Mesendoderm (in vitro differentiated cells): ENCODE results near the gene NLK.
"Not testable (repeated sequence)": the region's sequence is repeated elsewhere in the genome, so short reads cannot be mapped to it uniquely, and the experiment has no call there.

ENCODE experiments used
- DNase-seq: peaks from one replicate; pipeline ENCODE4 v3.0.0; 2013
- H2AK5ac ChIP-seq: 2 replicates; pipeline ENCODE4 v1.6.1; 2013; ENCODE audit warnings: low read length, inconsistent platforms
- H2BK120ac ChIP-seq: 2 replicates; pipeline ENCODE4 v1.6.1; 2013; ENCODE audit warnings: low read depth, mild to moderate bottlenecking, low read length, moderate library complexity, mixed read lengths
- H2BK15ac ChIP-seq: replicated peaks from 2 replicates; pipeline ENCODE4 v1.6.1; 2013; ENCODE audit warnings: low read depth, mild to moderate bottlenecking, moderate library complexity
- H2BK5ac ChIP-seq: 2 replicates; pipeline ENCODE4 v1.6.1; 2013; ENCODE audit warnings: low read length, inconsistent platforms
- H3K18ac ChIP-seq: 2 replicates; pipeline ENCODE4 v1.6.1; 2013; ENCODE audit warnings: mild to moderate bottlenecking, low read length, mixed read lengths
- H3K23ac ChIP-seq: one replicate; pipeline ENCODE4 v1.6.1; 2013; ENCODE audit warnings: low read length
- H3K27ac ChIP-seq: 2 replicates; pipeline ENCODE4 v1.5.1; 2013; ENCODE audit warnings: low read depth, mild to moderate bottlenecking, inconsistent platforms, low read length, moderate library complexity
- H3K27me3 ChIP-seq: 2 replicates; pipeline ENCODE4 v1.6.1; 2013; ENCODE audit warnings: low read length, control low read depth, mild to moderate bottlenecking, inconsistent platforms; ENCODE audit not compliant: insufficient read depth, poor library complexity
- H3K36me3 ChIP-seq: 2 replicates; pipeline ENCODE4 v1.6.1; 2013; ENCODE audit warnings: low read length, inconsistent platforms; ENCODE audit not compliant: control insufficient read depth, insufficient read depth
- H3K4ac ChIP-seq: one replicate; pipeline ENCODE4 v1.6.1; 2013; ENCODE audit warnings: low read depth, mild to moderate bottlenecking, low read length, moderate library complexity
- H3K4me1 ChIP-seq: 2 replicates; pipeline ENCODE4 v1.6.1; 2013; ENCODE audit warnings: low read depth, low read length, inconsistent platforms; ENCODE audit not compliant: control insufficient read depth
- H3K4me2 ChIP-seq: 2 replicates; pipeline ENCODE4 v1.6.1; 2013; ENCODE audit warnings: low read length
- H3K4me3 ChIP-seq: 2 replicates; pipeline ENCODE4 v1.5.1; 2013; ENCODE audit warnings: mild to moderate bottlenecking, low read length
- H3K56ac ChIP-seq: one replicate; pipeline ENCODE4 v1.6.1; 2013; ENCODE audit warnings: low read length
- H3K79me1 ChIP-seq: 2 replicates; pipeline ENCODE4 v1.6.1; 2013; ENCODE audit warnings: low read length, inconsistent platforms
- H3K79me2 ChIP-seq: 2 replicates; pipeline ENCODE4 v1.6.1; 2013; ENCODE audit warnings: mild to moderate bottlenecking, low read length; ENCODE audit not compliant: control insufficient read depth, insufficient read depth
- H3K9ac ChIP-seq: 2 replicates; pipeline ENCODE4 v1.6.1; 2013; ENCODE audit warnings: low read length, inconsistent platforms
- H4K5ac ChIP-seq: one replicate; pipeline ENCODE4 v1.6.1; 2013; ENCODE audit warnings: low read length
- H4K8ac ChIP-seq: one replicate; pipeline ENCODE4 v1.6.1; 2013; ENCODE audit warnings: low read depth, mild to moderate bottlenecking, control low read depth, low read length, moderate library complexity
- WGBS: extraction: QIAGEN DNeasy Blood & Tissue Kit; methylation state at CpG from one replicate; pipeline ENCODE4 v1.1.7; 2013; ENCODE audit warnings: low lambda C conversion rate, missing lambda C conversion rate; ENCODE audit not compliant: insufficient coverage; ENCODE audit errors: extremely low coverage; 5-methylcytosine and 5-hydroxymethylcytosine counted together

NLK gene

DNA sequence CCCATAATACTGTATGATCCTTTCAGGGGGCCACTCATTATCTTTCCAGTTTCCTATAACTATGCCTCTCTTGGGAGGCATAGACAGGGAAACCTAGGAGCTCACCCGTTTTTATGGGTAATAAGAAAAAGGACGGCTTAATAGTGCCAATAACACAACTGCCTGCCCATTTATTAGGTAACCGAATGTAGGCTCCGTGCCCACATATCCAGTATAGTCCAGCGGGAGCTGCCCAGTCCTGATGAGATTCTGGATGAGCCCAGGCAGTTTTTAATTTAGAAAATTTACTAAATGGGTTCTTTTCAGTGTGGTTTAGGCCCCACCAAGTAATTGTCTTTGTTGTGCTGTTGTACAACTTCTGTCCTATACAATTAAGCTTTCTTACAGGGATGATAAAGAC, 189.1 kb downstream of the NLK start:
- not testable (repeated sequence) for H2BK5ac ChIP-seq, H3K4me3 ChIP-seq, H3K27ac ChIP-seq, H3K4me2 ChIP-seq, H3K27me3 ChIP-seq, H2BK15ac ChIP-seq, H3K79me2 ChIP-seq, H2BK120ac ChIP-seq, H3K36me3 ChIP-seq, H3K4me1 ChIP-seq, DNase-seq, H3K79me1 ChIP-seq, H3K9ac ChIP-seq, H4K8ac ChIP-seq, H3K18ac ChIP-seq, H3K56ac ChIP-seq, H4K5ac ChIP-seq, H3K4ac ChIP-seq, H3K23ac ChIP-seq, H2AK5ac ChIP-seq
- no CpG with 5 or more reads among the region's 5 CpGs for WGBS

DNA sequence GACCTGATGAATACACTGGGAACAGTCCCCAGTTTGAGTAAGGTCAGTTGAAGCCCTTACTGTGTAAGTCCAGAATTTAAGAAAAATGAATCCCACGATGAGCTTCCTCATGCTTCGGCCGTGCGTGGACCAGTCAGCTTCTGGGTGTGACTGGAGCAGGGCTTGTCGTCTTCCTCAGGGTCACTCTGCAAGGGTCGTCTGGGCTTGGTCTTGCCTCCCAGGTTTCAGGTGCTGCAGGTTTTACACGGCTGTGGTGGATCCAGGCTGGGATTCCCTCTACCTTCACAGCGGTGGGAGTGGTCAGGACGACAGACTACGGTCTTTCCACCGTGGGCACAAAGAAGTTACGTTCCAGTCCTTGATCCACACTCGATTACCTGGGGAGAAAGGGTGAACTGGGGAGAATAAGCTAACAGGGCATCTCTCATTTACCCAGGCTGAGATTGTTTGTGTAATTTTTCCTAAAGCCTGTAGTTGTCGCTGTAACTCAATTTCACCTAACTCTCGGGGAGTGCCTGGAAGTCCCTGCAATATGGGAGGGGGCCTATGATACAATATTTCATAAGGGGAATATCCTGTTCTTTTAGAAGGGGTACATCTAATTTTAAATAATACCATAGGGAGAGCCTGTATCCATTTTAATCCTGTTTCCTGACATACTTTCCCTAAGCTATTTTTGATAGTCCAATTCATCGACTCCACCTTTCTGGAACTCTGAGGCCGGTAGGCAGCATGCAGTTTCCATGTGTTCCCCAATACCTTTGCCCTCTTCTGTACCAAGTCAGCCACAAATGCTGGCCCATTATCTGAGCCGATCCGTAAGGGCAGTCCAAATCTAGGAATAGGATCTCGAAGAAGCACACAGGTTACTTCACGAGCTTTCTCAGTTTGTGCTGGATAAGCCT, 190.7 kb downstream of the NLK start:
- H2BK15ac ChIP-seq, result not testable (repeated sequence)

DNA sequence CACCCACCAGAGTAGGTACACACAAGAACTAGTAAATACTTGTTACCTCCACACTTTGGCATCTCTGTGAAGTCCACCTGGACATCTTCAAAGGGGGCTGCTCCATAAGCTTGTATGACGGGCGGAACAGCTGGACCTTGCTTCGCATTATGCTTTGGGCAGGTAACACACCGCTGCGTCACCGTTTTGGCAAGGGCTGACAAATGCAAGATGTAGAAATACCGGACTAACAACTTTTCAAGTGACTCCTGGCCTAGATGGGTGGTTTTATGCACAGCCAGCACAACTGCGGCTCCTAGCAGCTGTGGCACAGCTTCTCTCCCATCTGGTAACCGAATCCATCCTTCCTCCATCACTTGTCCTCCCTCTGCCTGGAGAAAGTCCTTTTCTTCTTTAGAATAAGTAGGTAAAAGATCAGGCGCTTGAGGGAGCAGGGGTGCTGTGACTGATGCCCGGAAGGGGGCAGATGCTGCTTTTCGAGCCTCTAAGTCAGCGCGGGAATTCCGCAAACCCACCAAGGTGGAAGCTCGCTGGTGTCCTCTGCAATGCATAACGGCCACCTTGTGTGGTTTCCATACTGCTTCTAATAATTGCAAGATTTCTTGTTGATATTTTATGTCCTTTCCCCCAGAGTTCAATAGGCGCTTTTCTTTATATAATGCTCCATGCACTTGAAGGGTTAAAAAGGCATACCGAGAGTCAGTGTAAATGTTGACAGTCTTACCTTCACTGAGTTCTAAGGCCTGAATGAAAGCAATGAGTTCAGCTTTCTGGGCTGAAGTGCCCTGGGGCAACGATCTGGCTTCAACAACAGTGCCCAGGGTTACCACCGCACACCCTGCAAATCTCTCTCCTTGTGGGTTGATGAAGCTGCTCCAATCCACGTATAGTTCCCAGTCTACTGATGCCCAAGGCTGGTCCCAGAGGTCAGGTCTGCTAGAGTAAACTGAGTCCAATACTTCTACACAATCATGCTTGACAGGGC, 191.7 kb downstream of the NLK start:
- H2BK120ac ChIP-seq, H3K4me1 ChIP-seq, H3K9ac ChIP-seq, H2AK5ac ChIP-seq, H3K4me3 ChIP-seq, H2BK15ac ChIP-seq, H3K27me3 ChIP-seq, H3K79me1 ChIP-seq, H3K56ac ChIP-seq, H3K27ac ChIP-seq, H3K4ac ChIP-seq, H3K23ac ChIP-seq, H3K4me2 ChIP-seq, H4K5ac ChIP-seq, H2BK5ac ChIP-seq, H3K79me2 ChIP-seq, DNase-seq, H3K18ac ChIP-seq, H4K8ac ChIP-seq, H3K36me3 ChIP-seq: not testable (repeated sequence)
- WGBS, result no CpG with 5 or more reads among the region's 22 CpGs

More for the DNA sequence above, 190.7 kb downstream of the NLK start:
- not testable (repeated sequence) for H2AK5ac ChIP-seq, H4K5ac ChIP-seq, H3K18ac ChIP-seq, H3K27ac ChIP-seq, H2BK120ac ChIP-seq, H3K9ac ChIP-seq, H4K8ac ChIP-seq, H3K4ac ChIP-seq, H3K23ac ChIP-seq, H3K79me1 ChIP-seq, H3K4me2 ChIP-seq, H3K4me3 ChIP-seq, H3K27me3 ChIP-seq, H3K4me1 ChIP-seq, H3K79me2 ChIP-seq, H2BK5ac ChIP-seq, H3K36me3 ChIP-seq, H3K56ac ChIP-seq
- WGBS, result no CpG with 5 or more reads among the region's 21 CpGs
- peak; percentile 31 for DNase-seq

DNA sequence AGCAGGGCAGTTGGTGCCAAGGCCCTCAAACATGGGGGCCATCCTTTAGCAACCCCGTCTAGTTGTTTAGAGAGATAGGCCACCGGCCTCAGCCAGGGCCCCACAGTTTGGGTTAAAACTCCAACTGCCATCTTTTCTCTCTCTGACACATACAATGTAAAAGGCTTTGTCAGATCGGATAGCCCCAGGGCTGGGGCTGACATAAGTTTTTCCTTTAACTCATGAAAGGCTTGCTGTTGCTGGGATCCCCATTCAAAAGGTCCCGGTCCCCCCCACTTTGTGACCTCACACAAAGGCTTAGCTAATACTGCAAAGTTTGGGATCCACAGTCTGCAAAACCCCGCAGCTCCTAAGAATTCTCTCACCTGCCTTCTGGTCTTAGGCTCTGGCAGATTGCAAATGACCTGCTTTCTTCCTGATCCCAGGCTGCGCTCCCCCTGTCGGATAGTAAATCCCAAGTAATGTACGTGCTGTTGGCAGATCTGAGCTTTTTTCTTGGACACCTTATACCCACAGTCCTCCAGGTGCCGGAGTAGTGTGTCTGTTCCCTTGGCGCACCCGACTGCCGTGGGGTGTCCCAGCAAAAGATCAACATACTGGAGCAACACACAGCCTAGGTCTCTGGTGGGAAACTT, 192.7 kb downstream of the NLK start:
- not testable (repeated sequence) for H3K4ac ChIP-seq, H3K9ac ChIP-seq, H3K27ac ChIP-seq, H4K8ac ChIP-seq, H3K56ac ChIP-seq, H2BK5ac ChIP-seq, H3K27me3 ChIP-seq, H3K4me3 ChIP-seq, H3K36me3 ChIP-seq, H2BK15ac ChIP-seq, H4K5ac ChIP-seq, H2AK5ac ChIP-seq, H3K18ac ChIP-seq, H3K79me1 ChIP-seq, H2BK120ac ChIP-seq, H3K4me2 ChIP-seq, H3K79me2 ChIP-seq, H3K4me1 ChIP-seq, H3K23ac ChIP-seq, DNase-seq
- WGBS, result no CpG with 5 or more reads among the region's 12 CpGs

DNA sequence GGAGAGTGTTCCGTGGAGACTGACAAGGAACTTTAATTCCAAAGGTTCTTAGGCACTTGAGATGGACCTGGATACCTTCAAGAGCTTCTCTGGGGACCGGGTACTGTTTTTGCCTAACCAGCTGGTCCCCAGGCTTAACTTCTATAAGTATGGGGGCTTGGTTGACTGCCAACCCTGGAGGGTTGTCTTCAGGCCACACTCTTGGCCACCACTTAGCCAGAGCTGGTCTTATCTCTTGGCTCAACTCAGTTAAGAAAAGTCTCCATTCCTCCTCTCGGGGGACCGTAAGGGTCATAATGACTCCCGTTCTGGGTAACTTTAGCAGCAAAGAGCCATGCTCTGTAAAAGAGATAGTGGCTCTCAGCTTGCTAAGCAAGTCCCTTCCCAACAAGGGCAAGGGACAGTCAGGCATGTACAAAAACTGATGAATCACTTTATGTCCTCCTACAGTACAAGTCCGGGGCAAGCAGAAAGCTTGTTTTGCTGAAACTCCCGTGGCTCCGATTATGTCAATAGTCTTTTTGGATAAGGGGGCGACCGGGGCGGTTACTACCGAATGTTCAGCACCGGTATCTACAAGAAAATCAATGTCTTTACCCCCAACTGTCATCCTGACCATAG, 193.7 kb downstream of the NLK start:
- not testable (repeated sequence) for H2AK5ac ChIP-seq, H4K8ac ChIP-seq, H3K18ac ChIP-seq, H3K9ac ChIP-seq, H2BK5ac ChIP-seq, H3K79me1 ChIP-seq, H3K4me2 ChIP-seq, H3K36me3 ChIP-seq, H2BK120ac ChIP-seq, H3K4me3 ChIP-seq, H3K23ac ChIP-seq, DNase-seq, H3K4me1 ChIP-seq, H3K27me3 ChIP-seq, H3K4ac ChIP-seq, H4K5ac ChIP-seq, H3K56ac ChIP-seq, H2BK15ac ChIP-seq, H3K79me2 ChIP-seq, H3K27ac ChIP-seq
- no CpG with 5 or more reads among the region's 13 CpGs for WGBS
